Activated CD4-positive, alpha-beta memory T cell treated with anti-CD3 and anti-CD28 coated beads, Interleukin-2, amount 10 ng/mL, durations not matched to agents 7 days and 5 days (primary cell): Measurements from ENCODE around the gene PDGFA. TPM values are rescaled to one million over a fixed set of nuclear protein-coding genes. Genes with fewer than 3 reads are reported as not detected.

ENCODE experiments used
- CTCF ChIA-PET: fragments of 350-600 bp; sonication (Branson Sonifier 250); formaldehyde crosslinking; loops from one replicate; lab custom pipeline; 2021; ENCODE audit warnings: antibody characterized with exemption, inconsistent platforms; lab: Charles Lee
- POLR2A ChIA-PET: fragments of 350-600 bp; sonication (Branson Sonifier 250); formaldehyde crosslinking; loops from one replicate; lab custom pipeline; 2021; ENCODE audit warnings: antibody characterized with exemption; lab: Charles Lee
- DNase-seq: peaks from one replicate; pipeline ENCODE4 v3.0.0-alpha.2; 2020
- H3K27ac Mint-ChIP-seq: one replicate; pipeline ENCODE4 v1.8.0; 2021; ENCODE audit warnings: mild to moderate bottlenecking, mixed read lengths
- H3K27me3 Mint-ChIP-seq: one replicate; pipeline ENCODE4 v1.8.0; 2021; ENCODE audit warnings: mixed read lengths
- H3K36me3 Mint-ChIP-seq: one replicate; pipeline ENCODE4 v1.8.0; 2021; ENCODE audit warnings: low read depth, mixed read lengths
- H3K4me1 Mint-ChIP-seq: one replicate; pipeline ENCODE4 v1.8.0; 2021; ENCODE audit warnings: mixed read lengths
- H3K4me3 Mint-ChIP-seq: one replicate; pipeline ENCODE4 v1.8.0; 2021; ENCODE audit warnings: mild to moderate bottlenecking, mixed read lengths
- H3K9me3 Mint-ChIP-seq: one replicate; pipeline ENCODE4 v1.8.0; 2021; ENCODE audit warnings: mixed read lengths
- total RNA-seq, 2 experiments: library from RNA; stranded (reverse); gene quantifications; one replicate each; pipeline ENCODE4 v1.2.3, GENCODE V29; 2021

The PDGFA gene
- total RNA-seq, 2 experiments from 2014 or later = 0.70 to 0.73 TPM

GRCh38 chr7:457814-458510 lies 61.7 kb downstream of the PDGFA start:
- no peak for DNase-seq
- no peaks in the 10 kb centered on the region for H3K36me3 Mint-ChIP-seq
- H3K4me3 Mint-ChIP-seq = no peak overlapping the region
- ChIA-PET CTCF (no interaction called here), POLR2A (no interaction called here)
- no peaks in the 10 kb centered on the region for H3K4me1 Mint-ChIP-seq
- H3K27me3 Mint-ChIP-seq = no peaks in the 10 kb centered on the region
- no peak overlapping the region for H3K27ac Mint-ChIP-seq
- H3K9me3 Mint-ChIP-seq = no peaks in the 10 kb centered on the region

GRCh38 chr7:455110-455928 lies 64.3 kb downstream of the PDGFA start:
- no peaks in the 10 kb centered on the region for H3K36me3 Mint-ChIP-seq
- H3K4me3 Mint-ChIP-seq = no peak overlapping the region
- H3K27ac Mint-ChIP-seq = no peak overlapping the region
- ChIA-PET CTCF (no interaction called here), POLR2A (no interaction called here)
- H3K9me3 Mint-ChIP-seq = no peaks in the 10 kb centered on the region
- peaks cover 6% of the 10 kb centered on the region for H3K27me3 Mint-ChIP-seq
- no peak for DNase-seq
- peaks cover 4% of the 10 kb centered on the region for H3K4me1 Mint-ChIP-seq

- Mint-ChIP-seq H3K9me3 (no peaks in the 10 kb centered on the region), H3K4me3 (no peak overlapping the region), H3K36me3 (no peaks in the 10 kb centered on the region), H3K27me3 (peaks cover 6% of the 10 kb centered on the region), H3K27ac (no peak overlapping the region), H3K4me1 (peaks cover 4% of the 10 kb centered on the region)
- POLR2A ChIA-PET = no interaction called here
- CTCF ChIA-PET = no interaction called here
- no peak for DNase-seq
These were observed 65.1 kb downstream of the PDGFA start for GRCh38 chr7:454356-455109.

- POLR2A ChIA-PET = no interaction called here
These were observed 65.9 kb downstream of the PDGFA start for GRCh38 chr7:453597-454306.

GRCh38 chr7:452791-453455 lies 66.7 kb downstream of the PDGFA start:
- no peak for DNase-seq
- Mint-ChIP-seq H3K36me3 (no peaks in the 10 kb centered on the region), H3K4me3 (no peak overlapping the region), H3K27ac (no peak overlapping the region), H3K27me3 (peaks cover 9% of the 10 kb centered on the region), H3K9me3 (no peaks in the 10 kb centered on the region), H3K4me1 (peaks cover 4% of the 10 kb centered on the region)
- ChIA-PET CTCF (no interaction called here), POLR2A (no interaction called here)

More at GRCh38 chr7:453597-454306, 65.9 kb downstream of the PDGFA start:
- DNase-seq = no peak
- Mint-ChIP-seq H3K36me3 (no peaks in the 10 kb centered on the region), H3K27ac (no peak overlapping the region), H3K9me3 (no peaks in the 10 kb centered on the region), H3K4me3 (no peak overlapping the region), H3K27me3 (peaks cover 9% of the 10 kb centered on the region), H3K4me1 (peaks cover 4% of the 10 kb centered on the region)
- CTCF ChIA-PET = no interaction called here

GRCh38 chr7:452226-452751 lies 67.4 kb downstream of the PDGFA start:
- no peaks in the 10 kb centered on the region for H3K36me3 Mint-ChIP-seq
- ChIA-PET POLR2A (no interaction called here), CTCF (no interaction called here)
- no peak for DNase-seq
- H3K4me3 Mint-ChIP-seq = no peak overlapping the region
- H3K4me1 Mint-ChIP-seq = peaks cover 4% of the 10 kb centered on the region
- H3K9me3 Mint-ChIP-seq = no peaks in the 10 kb centered on the region
- peaks cover 9% of the 10 kb centered on the region for H3K27me3 Mint-ChIP-seq
- no peak overlapping the region for H3K27ac Mint-ChIP-seq

GRCh38 chr7:451255-452225 lies 68.1 kb downstream of the PDGFA start:
- Mint-ChIP-seq H3K27me3 (peaks cover 9% of the 10 kb centered on the region), H3K9me3 (no peaks in the 10 kb centered on the region), H3K36me3 (no peaks in the 10 kb centered on the region), H3K27ac (no peak overlapping the region), H3K4me3 (no peak overlapping the region), H3K4me1 (peaks cover 4% of the 10 kb centered on the region)
- ChIA-PET POLR2A (no interaction called here), CTCF (no interaction called here)
- no peak for DNase-seq

GRCh38 chr7:450741-451140 lies 68.9 kb downstream of the PDGFA start:
- Mint-ChIP-seq H3K27me3 (peaks cover 9% of the 10 kb centered on the region), H3K27ac (no peak overlapping the region), H3K4me3 (no peak overlapping the region), H3K4me1 (peaks cover 4% of the 10 kb centered on the region), H3K9me3 (no peaks in the 10 kb centered on the region), H3K36me3 (no peaks in the 10 kb centered on the region)
- ChIA-PET CTCF (no interaction called here), POLR2A (no interaction called here)
- no peak for DNase-seq

GRCh38 chr7:450036-450435 lies 69.6 kb downstream of the PDGFA start:
- Mint-ChIP-seq H3K9me3 (no peaks in the 10 kb centered on the region), H3K27me3 (peaks cover 9% of the 10 kb centered on the region), H3K36me3 (no peaks in the 10 kb centered on the region), H3K4me3 (no peak overlapping the region), H3K4me1 (peaks cover 4% of the 10 kb centered on the region), H3K27ac (no peak overlapping the region)
- DNase-seq = no peak
- POLR2A ChIA-PET = no interaction called here
- CTCF ChIA-PET = interaction anchor here (1.1 kb wide), 1 partner anchor 322 kb away, joined by 3 read pairs; no protein-coding TSS in a partner anchor

- Mint-ChIP-seq H3K36me3 (no peaks in the 10 kb centered on the region), H3K27ac (no peak overlapping the region), H3K4me1 (peaks cover 4% of the 10 kb centered on the region), H3K27me3 (peaks cover 9% of the 10 kb centered on the region), H3K4me3 (no peak overlapping the region), H3K9me3 (no peaks in the 10 kb centered on the region)
- POLR2A ChIA-PET = no interaction called here
- no peak for DNase-seq
- CTCF ChIA-PET = interaction anchor here (1.1 kb wide), 1 partner anchor 323 kb away, joined by 3 read pairs; no protein-coding TSS in a partner anchor
These were observed 70.2 kb downstream of the PDGFA start for GRCh38 chr7:449324-450019.

GRCh38 chr7:447523-447922 lies 72.1 kb downstream of the PDGFA start:
- no peaks in the 10 kb centered on the region for H3K9me3 Mint-ChIP-seq
- H3K27me3 Mint-ChIP-seq = peaks cover 9% of the 10 kb centered on the region
- no peak overlapping the region for H3K4me3 Mint-ChIP-seq
- no peak overlapping the region for H3K27ac Mint-ChIP-seq
- H3K4me1 Mint-ChIP-seq = peaks cover 4% of the 10 kb centered on the region
- CTCF ChIA-PET = no interaction called here
- POLR2A ChIA-PET = no interaction called here
- no peak for DNase-seq
- H3K36me3 Mint-ChIP-seq = no peaks in the 10 kb centered on the region
